GM11168 (cell line): ENCODE measurements around the gene GPR39.

Source experiments
- in situ Hi-C: fragments of 300-500 bp; cut with MboI; formaldehyde crosslinking; loops from one replicate; pipeline ENCODE4 v1.12.0; 2022; ENCODE audit warnings: low sequenced_read_pairs; ENCODE audit not compliant: unreplicated experiment

GPR39 gene

GRCh38 chr2:132589111-132589830, 172.7 kb downstream of the GPR39 start:
- in situ Hi-C loops: no loop called here

DNA sequence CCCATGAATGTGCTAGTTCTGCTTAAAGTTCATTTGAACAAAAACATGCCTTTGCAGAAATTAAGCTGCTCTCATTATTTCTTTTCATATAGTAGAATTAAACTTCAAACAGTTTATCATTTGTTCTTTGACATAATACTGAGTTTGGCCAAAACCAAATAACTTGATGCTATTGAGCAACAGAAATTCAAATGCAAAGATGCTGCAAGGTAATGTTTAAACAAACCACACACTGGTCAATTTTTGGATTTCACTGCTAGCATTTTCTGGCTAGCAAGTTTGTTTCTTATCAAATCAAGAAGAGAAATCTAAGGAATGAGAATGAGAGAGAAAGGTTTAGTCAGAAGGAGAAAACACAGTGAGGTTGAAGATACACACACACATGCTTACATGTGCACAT, 173.4 kb downstream of the GPR39 start:
- in situ Hi-C loops: no loop called here

DNA sequence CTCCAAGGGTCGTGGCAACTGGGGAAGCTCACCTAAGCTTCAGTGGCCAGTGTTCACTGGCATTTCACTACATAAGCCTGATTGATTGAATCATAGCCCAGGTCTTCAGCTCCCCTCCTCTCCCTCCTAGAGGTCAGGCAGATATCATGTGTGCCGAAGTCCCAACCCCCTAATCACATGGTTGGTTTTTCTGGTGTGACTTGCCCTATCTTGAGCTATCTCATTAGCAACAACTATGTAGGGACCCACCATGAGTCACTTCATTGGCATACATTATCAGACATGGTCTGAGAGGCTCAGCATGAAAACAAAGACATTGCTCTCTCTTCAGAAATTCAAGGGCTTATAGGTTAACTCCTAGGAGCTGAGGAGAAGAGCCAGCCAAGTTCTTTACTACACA, 176.6 kb downstream of the GPR39 start:
- in situ Hi-C loops: no loop called here

GRCh38 chr2:132595186-132595585, 178.6 kb downstream of the GPR39 start:
- in situ Hi-C loops: no loop called here

DNA sequence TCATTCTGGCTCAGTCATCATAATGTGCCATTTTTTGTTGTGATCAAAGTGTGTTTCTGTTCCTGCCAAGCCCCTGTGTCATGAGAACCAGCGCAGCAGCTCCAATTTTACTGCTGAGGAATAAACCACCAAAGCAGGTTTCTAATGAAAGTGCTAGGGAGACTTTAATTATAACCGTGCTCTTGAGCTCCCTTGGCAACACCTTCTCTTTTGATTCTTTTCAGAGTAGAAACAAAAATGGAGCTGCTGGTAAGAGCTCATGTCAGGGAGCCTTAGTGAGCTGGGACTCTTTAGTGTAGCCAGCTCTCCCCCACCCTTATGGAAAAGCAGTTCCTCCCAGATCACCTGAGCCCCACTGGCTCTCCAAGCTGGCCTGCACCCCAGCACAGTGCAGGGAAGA, 179.1 kb downstream of the GPR39 start:
- in situ Hi-C loops: no loop called here

- in situ Hi-C loops: no loop called here
Measured at GRCh38 chr2:132597166-132597565, 180.6 kb downstream of the GPR39 start.

DNA sequence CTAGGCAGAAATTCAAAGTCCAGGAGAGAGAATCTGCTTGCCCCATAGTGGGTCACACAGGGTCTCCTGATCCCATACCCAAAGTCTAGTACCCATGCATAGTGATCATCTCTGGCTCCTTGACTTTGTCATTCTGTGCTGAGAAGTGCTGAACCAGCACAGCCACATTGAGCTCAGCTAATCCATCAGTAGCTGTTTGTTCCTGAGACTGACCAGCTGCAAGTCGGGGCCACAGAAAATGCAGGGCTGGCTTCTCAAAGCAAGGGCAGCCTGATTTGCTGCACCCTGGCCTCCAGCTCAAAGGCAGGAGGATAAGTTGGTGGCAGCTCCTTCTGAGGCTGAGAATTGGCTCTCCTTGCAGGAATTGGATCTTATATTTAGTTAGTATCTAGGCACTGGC, 181.2 kb downstream of the GPR39 start:
- in situ Hi-C loops: no loop called here

DNA sequence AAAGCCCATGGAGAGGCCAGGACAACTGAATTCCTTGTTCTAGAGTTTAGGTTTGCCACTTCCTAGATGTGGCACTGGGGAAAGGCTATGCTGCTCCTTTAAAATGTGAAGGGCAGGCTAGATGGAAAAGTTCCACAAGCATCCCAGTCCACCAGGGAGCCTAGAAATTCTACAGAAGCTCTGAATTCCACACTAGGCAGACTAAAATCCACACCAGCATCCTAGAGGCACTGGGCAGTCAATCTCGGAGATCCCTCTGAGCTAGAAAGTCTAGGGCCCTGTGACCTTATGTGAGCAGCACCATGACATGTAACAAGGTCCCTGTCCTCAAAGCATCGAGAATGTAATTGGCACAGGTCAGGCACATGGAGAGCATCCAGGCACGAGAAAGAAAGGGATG, 181.9 kb downstream of the GPR39 start:
- in situ Hi-C loops: no loop called here

- in situ Hi-C loops: no loop called here
Measured at GRCh38 chr2:132599556-132599955, 183.0 kb downstream of the GPR39 start.

- in situ Hi-C loops: no loop called here
Measured at GRCh38 chr2:132604561-132604960, 188.0 kb downstream of the GPR39 start.

DNA sequence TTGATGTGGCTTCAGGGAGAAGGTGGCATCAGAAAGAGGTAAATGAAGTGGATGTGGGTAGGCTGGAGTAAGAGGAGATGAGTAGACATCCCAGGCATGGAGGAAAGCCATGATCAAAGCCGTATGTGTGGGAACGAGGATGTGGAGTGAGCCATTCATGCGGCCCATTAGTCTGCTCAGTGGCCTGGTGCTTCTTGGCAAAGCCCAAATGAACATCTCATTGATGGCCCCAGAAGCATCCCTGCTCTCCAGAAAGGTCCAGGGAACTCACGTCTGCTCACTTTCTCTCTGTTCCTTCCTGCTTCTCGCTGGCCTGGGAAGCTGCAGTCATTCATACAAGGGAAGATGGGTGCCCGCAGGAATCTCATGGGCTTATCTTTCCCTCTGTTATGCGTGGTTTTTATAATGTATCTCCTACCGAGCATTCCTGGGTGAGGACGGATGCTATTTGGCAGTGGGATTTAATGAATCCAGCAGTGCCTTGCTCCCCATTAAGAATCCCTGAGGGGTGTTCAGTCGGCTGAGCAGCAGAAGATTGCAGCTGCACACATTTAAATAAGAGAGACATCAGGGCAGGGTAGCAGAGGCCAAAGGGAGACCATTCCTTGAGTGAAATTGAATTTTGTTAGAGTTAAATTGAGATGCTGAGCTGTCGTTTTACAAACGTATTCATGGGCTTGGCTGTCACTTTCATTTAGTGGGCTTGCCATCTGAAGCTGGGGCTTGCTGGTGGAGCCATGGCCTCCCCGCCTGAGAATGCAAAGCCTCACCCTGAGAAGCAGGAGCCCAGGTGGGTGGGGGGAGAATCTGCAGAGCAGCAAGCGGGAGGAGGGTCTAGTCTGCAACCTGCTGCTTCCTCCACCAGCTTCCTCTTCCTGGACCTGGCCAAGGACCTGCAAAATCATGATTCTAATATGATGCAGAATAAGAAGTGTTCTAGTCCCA, 188.9 kb downstream of the GPR39 start:
- in situ Hi-C loops: no loop called here

DNA sequence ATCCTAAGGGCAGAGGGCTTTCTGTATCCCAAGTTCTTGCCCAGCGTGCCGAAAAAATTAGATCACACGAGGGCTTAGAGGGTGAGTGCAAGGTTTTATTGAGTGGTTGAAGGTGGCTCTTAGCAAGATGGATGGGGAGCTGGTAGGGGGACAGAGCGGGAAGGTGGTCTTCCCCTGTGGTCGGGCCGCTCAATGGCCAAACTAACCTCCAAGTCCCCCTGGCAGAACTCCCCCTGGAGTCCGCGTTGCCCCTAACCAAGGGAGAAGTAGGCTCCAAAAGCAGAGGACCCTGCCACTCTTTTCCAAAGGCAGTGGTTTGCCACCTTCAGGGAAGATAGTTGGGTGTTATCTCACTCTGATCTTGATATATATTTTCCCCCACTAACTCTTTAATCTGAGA, 190.0 kb downstream of the GPR39 start:
- in situ Hi-C loops: no loop called here

DNA sequence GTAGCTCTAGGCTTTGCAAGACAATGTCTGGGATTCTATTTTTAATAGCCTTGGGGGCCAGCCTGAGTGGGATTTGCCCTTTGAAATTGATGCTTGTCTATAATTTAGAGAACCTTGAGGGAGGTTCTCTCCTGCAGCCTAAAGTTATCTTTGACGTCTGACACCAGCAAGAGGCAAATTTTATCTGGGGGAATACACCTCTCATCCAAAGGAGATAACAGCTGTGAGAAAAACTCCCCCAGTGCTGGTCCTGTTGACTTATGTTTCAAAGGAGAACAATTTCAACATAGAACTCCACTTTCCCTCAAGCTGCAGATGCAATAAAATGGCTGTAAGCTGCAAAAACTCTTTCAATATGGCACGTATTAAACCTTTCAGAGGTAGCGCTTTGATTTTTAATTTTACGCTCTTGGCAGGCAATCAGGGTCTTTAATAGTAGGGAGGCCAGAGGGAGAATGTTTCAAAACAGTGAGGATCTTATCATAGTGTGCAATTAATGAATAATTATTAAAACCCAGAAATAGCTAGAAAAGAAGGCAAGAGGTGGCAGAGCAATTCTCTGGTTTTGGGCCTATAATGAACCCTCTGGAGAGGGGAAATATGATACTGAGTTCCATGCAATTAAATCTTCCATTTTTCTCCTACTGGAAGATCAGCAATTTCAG, 191.0 kb downstream of the GPR39 start:
- in situ Hi-C loops: no loop called here

- in situ Hi-C loops: no loop called here
Measured at GRCh38 chr2:132608311-132608710, 191.7 kb downstream of the GPR39 start.

DNA sequence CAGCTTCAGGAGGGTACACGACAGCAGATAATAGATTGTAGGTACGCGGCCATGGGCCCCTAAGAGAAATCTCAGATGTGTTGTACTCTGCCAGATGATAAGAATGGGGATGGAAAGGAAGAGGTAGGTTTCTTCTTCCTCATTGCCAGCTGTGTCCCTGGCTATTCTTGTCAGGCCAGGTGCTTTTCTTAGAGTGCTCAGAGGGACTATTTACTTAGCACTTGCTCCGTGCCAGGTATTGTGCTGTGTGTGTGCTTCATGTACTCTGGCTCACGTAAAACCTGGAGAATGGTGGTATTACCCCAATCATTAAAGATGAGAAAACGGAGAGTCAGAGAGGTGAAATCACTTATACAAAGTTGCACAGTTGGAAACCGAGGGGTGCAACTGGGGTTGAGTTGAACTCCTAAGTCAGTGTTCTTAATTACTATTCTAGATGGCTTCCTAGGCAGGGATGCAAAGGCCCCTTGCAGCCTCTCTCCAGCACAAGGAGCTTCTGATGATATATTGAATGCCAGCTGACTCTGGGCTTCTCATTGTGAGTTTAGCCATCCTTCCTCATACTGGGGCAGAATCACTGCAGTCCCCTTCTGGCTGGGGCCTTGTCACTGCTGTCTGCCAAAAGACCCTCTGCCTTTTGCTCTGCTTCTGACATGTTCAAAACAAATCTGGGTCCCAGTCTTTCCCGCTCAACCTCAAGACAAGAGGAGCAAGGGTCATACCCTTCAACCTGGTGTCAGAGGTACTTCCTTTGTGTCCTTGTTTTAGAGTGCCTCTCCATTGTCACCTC, 192.7 kb downstream of the GPR39 start:
- in situ Hi-C loops: no loop called here

DNA sequence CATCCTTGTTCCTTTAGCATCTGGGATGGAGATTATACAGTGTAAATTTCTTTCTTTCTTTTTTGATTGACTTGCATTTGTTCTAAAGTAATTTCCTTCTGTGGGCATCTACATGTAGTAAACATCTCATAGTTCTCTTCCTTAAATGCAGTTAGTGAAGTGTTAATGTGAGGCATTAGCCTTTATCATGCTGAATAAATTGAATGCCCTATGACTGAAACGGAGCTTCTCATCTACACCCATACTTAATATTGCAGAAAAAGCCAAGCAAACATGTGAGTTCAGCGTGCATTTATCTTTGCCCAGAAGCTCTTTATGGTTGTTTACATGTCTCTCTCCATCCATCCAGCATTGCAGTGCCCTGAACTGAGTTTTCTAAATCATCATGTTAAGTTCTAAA, 195.1 kb downstream of the GPR39 start:
- in situ Hi-C loops: no loop called here

GRCh38 chr2:132615329-132616085, 198.9 kb downstream of the GPR39 start:
- in situ Hi-C loops: no loop called here

GRCh38 chr2:132617989-132618388, 201.4 kb downstream of the GPR39 start:
- in situ Hi-C loops: no loop called here

- in situ Hi-C loops: no loop called here
Measured at GRCh38 chr2:132618734-132619133, 202.1 kb downstream of the GPR39 start.

DNA sequence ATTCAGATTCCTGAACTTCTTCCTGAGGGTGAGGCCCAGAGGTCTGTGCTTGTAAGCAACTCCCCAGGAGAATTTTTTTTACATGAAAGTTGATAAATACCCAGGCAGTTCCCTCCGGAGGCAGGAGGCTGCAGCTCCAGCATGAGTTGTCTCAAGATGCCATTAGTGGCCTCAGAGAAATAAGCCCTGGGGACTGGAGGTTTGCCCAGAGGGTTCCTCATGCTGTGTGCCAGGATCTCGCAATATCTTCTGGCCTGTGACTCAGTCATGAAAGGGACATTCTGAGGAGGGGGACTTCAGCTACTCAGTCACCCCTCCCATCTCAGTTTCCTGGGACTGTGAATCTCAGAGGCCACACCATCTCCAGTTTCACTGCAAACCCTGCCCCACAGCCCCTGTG, 203.5 kb downstream of the GPR39 start:
- in situ Hi-C loops: no loop called here
